Right renal pelvis (tissue), 4 donors: ENCODE data around the gene C11orf58. TPM values are rescaled to one million over a fixed set of nuclear protein-coding genes. Genes with fewer than 3 reads are reported as not detected.

ENCODE experiments used
- DNase-seq, 4 donors: peaks; one replicate each; pipeline ENCODE4 v3.0.0-alpha.2; 2013; ENCODE audit warnings: low read depth in 4 of 4, low spot score in 3 of 4, missing footprints in 1 of 4
- polyA plus RNA-seq, 4 donors: library from polyadenylated mRNA; unstranded; fragments of 120-200 nt; gene quantifications; one replicate each; pipeline ENCODE4 v1.2.1, GENCODE V29; 2013; ENCODE audit not compliant: insufficient read length in 4 of 4

Gene C11orf58
- polyA plus RNA-seq, 4 donors: 357 to 388 (median 374) TPM

- DNase-seq: no peak
Measured at GRCh38 chr11:16799890-16800289, 61.4 kb downstream of the C11orf58 start.

- DNase-seq: no peak
Measured at GRCh38 chr11:16800382-16800781, 61.9 kb downstream of the C11orf58 start.

GRCh38 chr11:16801288-16801980 lies 63.0 kb downstream of the C11orf58 start:
- DNase-seq: no peak

- no peak for DNase-seq
Measured at GRCh38 chr11:16804104-16804947, 65.9 kb downstream of the C11orf58 start.

GRCh38 chr11:16805938-16806337 lies 67.5 kb downstream of the C11orf58 start:
- DNase-seq: no peak

- DNase-seq: no peak
Measured at GRCh38 chr11:16806791-16807190, 68.3 kb downstream of the C11orf58 start.

- no peak for DNase-seq
Measured at GRCh38 chr11:16807306-16807705, 68.9 kb downstream of the C11orf58 start.
